ENCODE data around the gene FBXW12. TPM values are rescaled to one million over a fixed set of nuclear protein-coding genes. Genes with fewer than 3 reads are reported as not detected.
"Not testable (repeated sequence)": the region's sequence is repeated elsewhere in the genome, so short reads cannot be mapped to it uniquely, and the experiment has no call there.

Gene FBXW12
- total RNA-seq, 1 donor from 2014 or later = not detected

DNA sequence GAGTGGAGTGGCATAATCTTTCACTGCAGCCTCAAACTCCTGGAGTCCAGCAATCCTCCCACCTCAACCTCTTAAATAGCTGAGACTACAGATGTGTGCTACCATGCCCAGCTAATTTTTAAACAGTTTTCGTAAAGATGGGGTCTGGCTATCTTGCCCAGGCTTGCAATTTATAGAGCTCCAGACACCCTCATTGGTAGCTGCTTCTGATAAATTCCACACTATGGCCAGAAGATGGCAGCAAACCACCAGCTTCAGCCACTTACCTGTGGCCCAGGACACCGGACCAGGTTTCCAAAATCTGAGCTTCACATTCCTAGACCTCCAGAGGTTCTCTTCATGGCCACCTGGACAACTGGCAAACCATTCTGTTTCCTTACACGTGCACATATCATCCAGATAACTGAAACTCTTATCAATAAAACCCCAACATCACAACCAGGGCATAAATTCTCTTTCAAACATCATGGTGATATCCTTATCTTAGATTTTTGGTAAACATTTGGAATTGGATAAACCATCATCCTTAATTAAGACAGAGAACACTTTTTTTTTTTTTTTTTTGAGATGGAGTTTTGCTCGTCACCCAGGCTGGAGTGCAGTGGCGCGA, 28.9 kb downstream of the FBXW12 start:
- no peak overlapping the region for H3K27ac ChIP-seq
- peak; percentile 80 for ATAC-seq

DNA sequence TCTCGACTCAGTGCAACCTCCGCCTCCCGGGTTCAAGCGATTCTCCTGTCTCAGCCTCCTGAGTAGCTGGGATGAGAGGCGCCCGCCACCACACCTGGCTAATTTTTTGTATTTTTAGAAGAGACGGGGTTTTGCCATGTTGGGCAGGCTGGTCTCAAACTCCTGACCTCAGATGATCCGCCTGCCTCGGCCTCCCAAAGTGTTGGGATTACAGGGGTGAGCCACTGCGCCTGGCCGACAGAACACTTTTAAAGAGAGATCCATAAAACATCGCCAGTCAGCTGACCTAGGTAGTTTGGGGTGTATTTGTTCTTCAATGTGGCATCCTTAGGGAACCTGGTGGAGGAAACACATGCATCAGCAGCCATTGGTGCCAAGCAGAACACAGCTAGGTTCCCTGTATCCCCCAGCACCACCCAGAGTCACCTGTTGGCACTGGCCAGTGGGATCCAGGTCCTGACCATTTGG, 29.4 kb downstream of the FBXW12 start:
- not testable (repeated sequence) for H3K27me3 ChIP-seq, DNase-seq, H3K36me3 ChIP-seq, ATAC-seq, H3K9me3 ChIP-seq, H3K4me3 ChIP-seq
- intact Hi-C loops (cut with DNase I) = loop anchor here (5.0 kb wide), 1 partner anchor 36 kb away; no protein-coding TSS in a partner anchor
- Histone ChIP-seq H3K27ac (peak overlapping the region; percentile 63), H3K4me1 (peaks cover 14% of the 10 kb centered on the region)

More for the DNA sequence above, 28.9 kb downstream of the FBXW12 start:
- Histone ChIP-seq H3K27me3 (no peaks in the 10 kb centered on the region), H3K4me3 (no peak overlapping the region), H3K36me3 (no peaks in the 10 kb centered on the region), H3K9me3 (no peaks in the 10 kb centered on the region), H3K4me1 (peaks cover 14% of the 10 kb centered on the region)
- DNase-seq = no peak
- TF ChIP-seq, protein P1, sequence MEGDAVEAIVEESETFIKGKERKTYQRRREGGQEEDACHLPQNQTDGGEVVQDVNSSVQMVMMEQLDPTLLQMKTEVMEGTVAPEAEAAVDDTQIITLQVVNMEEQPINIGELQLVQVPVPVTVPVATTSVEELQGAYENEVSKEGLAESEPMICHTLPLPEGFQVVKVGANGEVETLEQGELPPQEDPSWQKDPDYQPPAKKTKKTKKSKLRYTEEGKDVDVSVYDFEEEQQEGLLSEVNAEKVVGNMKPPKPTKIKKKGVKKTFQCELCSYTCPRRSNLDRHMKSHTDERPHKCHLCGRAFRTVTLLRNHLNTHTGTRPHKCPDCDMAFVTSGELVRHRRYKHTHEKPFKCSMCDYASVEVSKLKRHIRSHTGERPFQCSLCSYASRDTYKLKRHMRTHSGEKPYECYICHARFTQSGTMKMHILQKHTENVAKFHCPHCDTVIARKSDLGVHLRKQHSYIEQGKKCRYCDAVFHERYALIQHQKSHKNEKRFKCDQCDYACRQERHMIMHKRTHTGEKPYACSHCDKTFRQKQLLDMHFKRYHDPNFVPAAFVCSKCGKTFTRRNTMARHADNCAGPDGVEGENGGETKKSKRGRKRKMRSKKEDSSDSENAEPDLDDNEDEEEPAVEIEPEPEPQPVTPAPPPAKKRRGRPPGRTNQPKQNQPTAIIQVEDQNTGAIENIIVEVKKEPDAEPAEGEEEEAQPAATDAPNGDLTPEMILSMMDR (IDR thresholded peaks at IDR 0.05) = peak; percentile 92
- intact Hi-C loops (cut with DNase I) = loop anchor here (5.0 kb wide), 1 partner anchor 36 kb away; no protein-coding TSS in a partner anchor

DNA sequence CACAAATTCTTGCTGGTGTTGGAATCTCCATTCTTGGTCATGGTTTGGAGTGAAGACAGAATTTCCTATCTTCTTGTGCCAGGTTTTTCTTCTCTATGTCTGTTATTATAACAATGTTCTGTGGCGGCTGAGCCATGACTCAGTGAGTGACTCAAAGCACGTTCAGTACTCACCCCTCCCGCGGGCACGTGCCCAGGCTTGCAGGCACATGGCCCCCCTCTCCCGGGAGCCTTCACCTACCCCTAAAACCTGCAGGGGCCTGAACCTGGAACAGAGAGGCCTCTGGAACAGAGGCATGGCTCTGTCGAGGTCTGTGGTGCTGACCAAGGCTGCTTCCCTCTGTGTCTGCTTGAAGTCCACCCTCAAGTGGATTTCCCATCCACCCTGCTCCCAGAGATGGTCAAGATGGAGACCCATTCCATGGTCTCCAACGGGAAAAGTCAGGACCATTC, 30.3 kb downstream of the FBXW12 start:
- no peak overlapping the region for H3K4me3 ChIP-seq
- H3K27ac ChIP-seq = peak overlapping the region; percentile 58
- peaks cover 10% of the 10 kb centered on the region for H3K36me3 ChIP-seq
- H3K27me3 ChIP-seq = no peaks in the 10 kb centered on the region
- ATAC-seq (peak; percentile 11), DNase-seq (peak; percentile 65)
- H3K9me3 ChIP-seq = no peaks in the 10 kb centered on the region
- intact Hi-C loops (cut with DNase I) = loop anchor here (5.0 kb wide), 1 partner anchor 35 kb away; no protein-coding TSS in a partner anchor
- TF ChIP-seq, protein P1 (IDR thresholded peaks at IDR 0.05) = no peak
- H3K4me1 ChIP-seq = peaks cover 14% of the 10 kb centered on the region

DNA sequence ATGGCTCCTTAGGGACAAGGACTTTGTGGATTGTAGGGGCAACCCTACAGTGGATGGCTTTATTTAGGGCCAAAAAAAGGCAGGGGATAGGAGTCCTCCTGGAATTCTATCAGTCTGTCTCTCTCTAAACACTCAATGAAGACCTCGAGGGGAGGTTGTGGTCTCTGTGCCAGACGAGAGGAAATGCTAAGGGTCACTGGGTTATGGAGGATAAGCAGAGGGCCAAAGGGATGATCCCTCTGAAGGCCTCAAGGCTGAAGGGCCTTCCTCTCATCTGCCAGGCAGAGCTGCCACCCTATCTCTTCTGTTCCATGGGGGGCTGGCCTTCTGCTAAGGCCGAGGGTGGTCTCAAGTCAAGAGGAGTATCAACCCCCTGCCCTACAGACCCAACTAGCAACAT, 30.9 kb downstream of the FBXW12 start:
- peaks cover 15% of the 10 kb centered on the region for H3K36me3 ChIP-seq
- no peak for DNase-seq
- intact Hi-C loops (cut with DNase I) = loop anchor here (5.0 kb wide), 1 partner anchor 34 kb away; no protein-coding TSS in a partner anchor
- no peaks in the 10 kb centered on the region for H3K27me3 ChIP-seq
- H3K4me1 ChIP-seq = peaks cover 14% of the 10 kb centered on the region
- peak overlapping the region; percentile 58 for H3K27ac ChIP-seq
- TF ChIP-seq, protein P1 (IDR thresholded peaks at IDR 0.05) = no peak
- ATAC-seq = no peak
- no peaks in the 10 kb centered on the region for H3K9me3 ChIP-seq
- no peak overlapping the region for H3K4me3 ChIP-seq

DNA sequence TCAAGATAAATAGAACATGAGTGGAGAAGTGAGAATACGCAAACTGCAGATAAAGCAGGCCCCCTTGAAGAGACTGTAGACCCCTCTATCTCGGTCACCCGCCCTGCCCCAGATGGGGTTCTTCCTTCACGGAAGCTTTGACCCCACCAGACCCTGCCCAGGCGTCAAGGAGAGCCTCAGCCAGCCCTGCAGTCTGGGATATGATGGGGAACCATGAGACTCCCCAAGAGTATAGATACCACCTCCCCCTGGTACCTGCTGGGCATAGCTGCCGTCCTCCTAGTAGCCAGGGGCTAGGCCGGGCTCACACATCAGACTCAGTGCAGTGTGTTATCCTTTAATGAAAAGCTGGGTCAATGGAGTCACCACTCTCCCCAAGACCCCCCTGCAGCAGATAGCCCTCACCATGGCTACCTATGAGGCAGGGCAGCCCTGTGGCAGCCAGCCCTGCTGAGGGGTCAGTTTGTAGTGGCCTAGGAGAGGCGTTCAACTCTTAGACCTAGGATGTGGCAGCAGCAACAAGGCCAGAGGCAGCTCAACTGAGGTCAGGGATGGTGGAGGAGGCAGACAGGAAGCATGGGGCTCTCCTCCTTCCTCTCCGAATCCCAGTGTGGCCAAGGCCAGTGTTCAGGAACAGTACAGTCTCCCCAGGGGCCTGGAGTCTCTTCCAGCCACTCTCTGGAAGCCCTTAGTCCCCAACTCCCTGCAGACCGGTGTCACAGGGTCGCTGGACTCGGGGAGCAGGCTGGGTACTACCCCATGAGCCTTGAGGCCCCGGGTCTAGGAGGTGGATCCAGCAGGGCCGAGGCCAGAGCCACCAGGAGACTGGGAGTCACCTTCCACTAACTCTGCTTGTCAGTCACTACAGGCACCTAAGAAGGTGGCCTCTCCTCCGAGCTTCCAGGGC, 31.8 kb downstream of the FBXW12 start:
- ATAC-seq (no peak), DNase-seq (no peak)
- Histone ChIP-seq H3K9me3 (no peaks in the 10 kb centered on the region), H3K27ac (no peak overlapping the region), H3K4me3 (no peak overlapping the region), H3K4me1 (peaks cover 14% of the 10 kb centered on the region), H3K27me3 (no peaks in the 10 kb centered on the region), H3K36me3 (peaks cover 23% of the 10 kb centered on the region)
- TF ChIP-seq, protein P1 (IDR thresholded peaks at IDR 0.05) = no peak
- intact Hi-C loops (cut with DNase I) = loop anchor here (5.0 kb wide), 1 partner anchor 34 kb away; no protein-coding TSS in a partner anchor

Data from upper lobe of right lung (tissue), 1 donor.